NB4 (cell line): ENCODE results near the gene PDE7B.
A peak's percentile ranks its signal among the peaks of the same experiment; 100 is the strongest.

Source experiments
- DNase-seq: peaks from one replicate; pipeline ENCODE4 v3.0.0; 2010; ENCODE audit warnings: low read depth
- H3K4me3 ChIP-seq: one replicate; pipeline ENCODE4 v1.5.1; 2011; ENCODE audit warnings: mild to moderate bottlenecking, low read depth, low read length, moderate library complexity
- CTCF ChIP-seq: IDR thresholded peaks from one replicate; pipeline ENCODE4 v1.5.1; 2012; ENCODE audit warnings: low read depth, low read length
- MAX ChIP-seq: IDR thresholded peaks from 2 replicates; pipeline ENCODE4 v1.6.1; 2011; ENCODE audit warnings: low read depth, low read length
- MYC ChIP-seq: IDR thresholded peaks from 2 replicates; pipeline ENCODE4 v1.6.1; 2011; ENCODE audit warnings: low read depth, low read length
- POLR2A ChIP-seq: IDR thresholded peaks from 2 replicates; pipeline ENCODE4 v1.6.1; 2011; ENCODE audit warnings: mild to moderate bottlenecking; ENCODE audit not compliant: insufficient read length; ENCODE audit errors: extremely low read depth

The PDE7B gene

GRCh38 chr6:135935941-135936601, 84.6 kb downstream of the PDE7B start:
- DNase-seq: no peak

GRCh38 chr6:135936606-135937005, 85.1 kb downstream of the PDE7B start:
- no peak for DNase-seq

More at GRCh38 chr6:135935941-135936601, 84.6 kb downstream of the PDE7B start:
- no peak for TF ChIP-seq CTCF
- TF ChIP-seq MAX: no peak
- no peak for TF ChIP-seq POLR2A
- TF ChIP-seq MYC: no peak
- no peak overlapping the region for H3K4me3 ChIP-seq

GRCh38 chr6:135937106-135937505, 85.6 kb downstream of the PDE7B start:
- TF ChIP-seq CTCF (no peak), MYC (no peak), POLR2A (no peak), MAX (no peak)
- no peak for DNase-seq
- H3K4me3 ChIP-seq: no peak overlapping the region

More at GRCh38 chr6:135936606-135937005, 85.1 kb downstream of the PDE7B start:
- no peak for TF ChIP-seq MAX
- TF ChIP-seq CTCF: no peak
- TF ChIP-seq POLR2A: no peak
- TF ChIP-seq MYC: no peak
- H3K4me3 ChIP-seq: no peak overlapping the region

- no peak for TF ChIP-seq MAX
- peak; percentile 23 for TF ChIP-seq CTCF
- no peak overlapping the region for H3K4me3 ChIP-seq
- DNase-seq: peak; percentile 34
Measured at GRCh38 chr6:135938576-135939207, 87.2 kb downstream of the PDE7B start.

- TF ChIP-seq POLR2A (no peak), CTCF (no peak), MAX (no peak), MYC (no peak)
- DNase-seq: no peak
- H3K4me3 ChIP-seq: no peak overlapping the region
Measured at GRCh38 chr6:135939208-135939591, 87.7 kb downstream of the PDE7B start.
